Measurements from ENCODE around the gene TLE1.
A peak's percentile ranks its signal among the peaks of the same experiment; 100 is the strongest.

The TLE1 gene

GRCh38 chr9:81565609-81566008, 123.7 kb downstream of the TLE1 start:
- ChIA-PET CTCF (no interaction called here), POLR2A (ENCODE audit: low non-redundant PET) (no interaction called here)
- DNase-seq (ENCODE audit: low spot score), result no peak
- H3K27ac ChIP-seq, result no peak overlapping the region
- no peak for TF ChIP-seq CTCF (conservative IDR thresholded peaks at IDR 0.05; ENCODE audit: low read depth)

DNA sequence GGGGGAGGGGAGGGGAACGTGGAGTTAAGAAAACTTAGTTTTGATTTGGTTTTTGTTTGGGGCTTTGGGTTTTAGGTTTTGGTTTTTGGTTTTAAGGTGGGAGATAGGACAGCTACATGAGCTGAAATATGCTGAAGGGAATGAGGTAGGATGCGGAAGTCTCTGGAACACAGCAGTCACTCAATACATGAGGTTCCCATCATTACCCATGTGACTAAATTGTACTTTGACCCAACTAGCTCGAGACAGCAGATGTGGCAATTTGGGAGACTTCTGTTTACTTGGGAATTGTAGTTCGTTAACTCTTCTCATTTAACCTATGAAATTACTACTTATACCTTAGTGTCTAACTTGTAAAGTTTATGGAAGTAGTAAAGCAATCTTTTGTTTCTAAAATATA, 124.2 kb downstream of the TLE1 start:
- CTCF ChIA-PET, result no interaction called here
- no peak for TF ChIP-seq CTCF (conservative IDR thresholded peaks at IDR 0.05; ENCODE audit: low read depth)

GRCh38 chr9:81564632-81565031, 124.7 kb downstream of the TLE1 start:
- POLR2A ChIA-PET (ENCODE audit: low non-redundant PET), result no interaction called here

More for the DNA sequence above, 124.2 kb downstream of the TLE1 start:
- H3K27ac ChIP-seq, result no peak overlapping the region
- POLR2A ChIA-PET (ENCODE audit: low non-redundant PET), result no interaction called here
- DNase-seq (ENCODE audit: low spot score), result no peak

DNA sequence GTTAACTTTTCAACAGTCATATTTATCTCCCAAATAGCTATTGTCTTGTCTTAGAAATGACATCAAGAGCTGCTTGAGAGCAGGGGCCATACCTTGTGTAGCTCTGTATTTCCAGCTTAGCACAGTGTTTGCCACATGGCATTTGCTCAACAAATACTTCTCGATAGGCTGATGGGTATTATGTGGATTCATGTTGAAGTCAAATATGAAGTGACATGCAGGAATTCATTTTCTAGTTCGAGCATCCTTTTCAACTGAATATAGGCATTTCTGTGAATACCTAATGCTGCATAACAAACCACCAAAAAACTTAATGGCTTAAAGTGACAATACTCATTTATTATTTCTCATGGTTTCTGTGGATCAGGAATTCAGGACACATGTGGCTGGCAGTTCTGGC, 125.6 kb downstream of the TLE1 start:
- TF ChIP-seq CTCF (conservative IDR thresholded peaks at IDR 0.05; ENCODE audit: low read depth), result no peak
- CTCF ChIA-PET, result interaction anchor here (0.6 kb wide), 2 partner anchors 1398 to 1805 kb away, joined by 3 read pairs; no protein-coding TSS in a partner anchor
- POLR2A ChIA-PET (ENCODE audit: low non-redundant PET), result no interaction called here
- H3K27ac ChIP-seq, result no peak overlapping the region
- no peak for DNase-seq (ENCODE audit: low spot score)

More at GRCh38 chr9:81564632-81565031, 124.7 kb downstream of the TLE1 start:
- CTCF ChIA-PET, result no interaction called here
- TF ChIP-seq CTCF (conservative IDR thresholded peaks at IDR 0.05; ENCODE audit: low read depth), result no peak
- DNase-seq (ENCODE audit: low spot score), result no peak
- H3K27ac ChIP-seq, result no peak overlapping the region

DNA sequence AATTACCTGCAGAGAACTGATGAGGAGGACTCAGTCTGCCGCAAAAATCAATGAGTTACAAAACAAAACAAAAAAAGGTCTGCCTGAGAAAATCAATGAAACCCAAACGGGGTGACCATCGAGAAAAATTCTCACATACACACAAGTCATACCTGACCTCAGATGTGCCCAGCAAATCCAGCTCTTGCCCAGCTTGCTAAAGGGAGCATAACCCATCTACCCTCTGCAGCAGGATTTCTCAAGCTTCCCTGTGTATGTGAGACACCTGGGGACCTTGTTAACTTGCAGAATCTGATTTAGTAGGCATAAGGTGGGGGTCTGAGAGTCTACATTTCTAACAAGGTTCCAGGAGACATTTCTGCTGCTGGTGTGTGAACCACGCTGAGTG, 126.3 kb downstream of the TLE1 start:
- ChIA-PET POLR2A (ENCODE audit: low non-redundant PET) (no interaction called here), CTCF (no interaction called here)
- TF ChIP-seq CTCF (conservative IDR thresholded peaks at IDR 0.05; ENCODE audit: low read depth), result no peak
- no peak for DNase-seq (ENCODE audit: low spot score)
- peak overlapping the region; percentile 50 for H3K27ac ChIP-seq

- POLR2A ChIA-PET (ENCODE audit: low non-redundant PET), result no interaction called here
- peak overlapping the region; percentile 50 for H3K27ac ChIP-seq
- CTCF ChIA-PET, result interaction anchor here (0.7 kb wide), 1 partner anchor 337 kb away, joined by 3 read pairs; no protein-coding TSS in a partner anchor
- TF ChIP-seq CTCF (conservative IDR thresholded peaks at IDR 0.05; ENCODE audit: low read depth), result no peak
- peak; percentile 87 for DNase-seq (ENCODE audit: low spot score)
Measured at GRCh38 chr9:81562231-81563019, 126.9 kb downstream of the TLE1 start.

Data from RWPE1 (cell line).